ENCODE data around the gene MPP2.
A peak's percentile ranks its signal among the peaks of the same experiment; 100 is the strongest.
"Not testable (repeated sequence)": the region's sequence is repeated elsewhere in the genome, so short reads cannot be mapped to it uniquely, and the experiment has no call there.

MPP2 gene

DNA sequence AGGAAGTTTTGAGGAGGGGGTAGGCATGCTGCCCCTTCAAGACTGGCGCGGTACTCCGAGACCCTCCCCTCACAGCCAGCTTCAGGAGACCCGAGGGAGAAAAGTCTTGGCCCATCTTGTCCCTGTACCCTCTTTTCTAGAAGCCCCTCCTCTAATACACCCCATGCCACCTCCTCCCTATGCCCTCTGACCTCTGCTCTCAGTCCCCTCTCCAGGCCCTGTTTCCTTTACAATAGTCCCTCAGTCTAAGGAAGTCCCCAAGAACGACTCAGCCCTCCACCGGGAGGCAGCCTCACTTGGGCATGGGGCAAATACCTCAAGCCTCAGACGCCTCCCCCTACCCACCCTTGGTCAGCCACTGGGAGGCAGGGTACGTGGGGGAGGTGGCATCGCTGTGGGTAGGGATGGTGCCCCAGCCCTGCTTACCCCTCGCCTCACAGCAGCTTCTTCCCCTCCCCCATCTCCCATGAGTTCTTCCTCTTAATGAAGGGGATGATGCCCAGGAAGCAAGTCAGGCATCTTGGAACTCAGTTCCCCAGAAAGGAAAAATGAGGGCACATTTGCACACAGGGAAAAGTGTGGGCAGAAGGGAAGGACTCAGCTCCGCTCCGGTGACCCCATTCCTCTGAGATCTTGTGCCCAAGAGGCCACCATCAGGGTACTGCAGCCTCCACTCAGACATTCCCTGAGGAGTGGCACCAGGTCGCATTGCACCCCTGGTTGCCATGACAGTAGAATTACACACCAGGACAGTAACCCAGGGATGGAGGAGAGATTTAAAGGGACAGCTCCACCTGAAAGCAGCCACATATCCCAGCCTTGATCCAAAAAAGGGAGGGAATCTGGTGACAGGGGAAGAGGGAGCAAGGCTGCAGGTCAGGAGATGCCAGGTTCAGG is 6.2 kb downstream of the MPP2 start:
- no peak for DNase-seq

DNA sequence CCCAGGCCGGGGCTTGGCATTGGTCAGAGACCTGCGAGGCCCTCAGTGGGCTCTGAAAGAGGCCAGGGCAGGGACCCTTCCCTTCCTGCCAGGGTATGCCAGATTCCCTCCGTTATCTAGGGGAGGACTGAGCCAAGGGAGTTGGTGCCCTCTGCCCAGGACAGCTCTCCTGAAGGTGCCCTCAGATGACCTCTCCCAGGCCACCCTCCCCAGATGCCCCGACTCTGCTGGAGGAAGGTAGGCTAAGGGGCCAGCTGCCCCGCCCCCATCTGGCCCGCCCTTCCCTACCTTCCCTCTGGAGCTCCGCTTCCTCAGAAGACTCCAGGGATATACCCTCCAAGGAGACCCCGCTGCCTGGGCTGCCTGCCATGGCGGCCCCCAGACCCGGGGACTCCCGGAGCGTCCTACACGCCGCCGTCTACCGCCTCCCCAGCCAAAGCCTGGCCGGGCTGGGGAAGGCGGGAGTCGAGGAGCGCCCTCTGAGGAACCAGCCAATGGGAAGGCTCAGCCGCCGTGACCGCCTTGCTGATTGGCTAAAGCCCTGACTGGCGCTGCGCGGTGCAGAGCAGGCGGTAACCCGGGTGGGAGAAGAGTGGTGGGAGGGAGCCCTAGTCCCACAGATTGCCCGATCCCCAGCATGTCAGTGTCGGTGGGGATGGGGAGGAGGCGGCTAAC is 7.0 kb downstream of the MPP2 start:
- DNase-seq, result peak; percentile 83 to 86

DNA sequence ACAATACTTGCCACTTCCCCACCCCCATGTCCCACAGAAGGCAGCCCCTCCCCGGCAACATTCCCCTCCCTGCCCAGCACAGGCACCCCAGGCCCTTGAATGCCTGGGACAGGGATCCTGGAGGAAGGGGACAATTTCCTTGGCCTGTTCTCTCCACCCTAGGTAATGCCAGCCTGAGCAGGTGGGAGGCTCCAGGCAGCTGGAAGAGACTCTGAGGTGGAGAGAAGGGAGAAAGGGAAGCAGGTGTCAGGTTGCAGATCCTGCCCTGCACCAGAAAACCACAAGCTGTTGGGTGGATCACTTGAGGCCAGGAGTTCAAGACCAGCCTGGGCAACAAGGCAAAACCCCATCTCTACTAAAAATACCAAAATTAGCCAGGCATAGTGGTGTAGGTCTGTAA is 8.9 kb downstream of the MPP2 start:
- no peak for DNase-seq

DNA sequence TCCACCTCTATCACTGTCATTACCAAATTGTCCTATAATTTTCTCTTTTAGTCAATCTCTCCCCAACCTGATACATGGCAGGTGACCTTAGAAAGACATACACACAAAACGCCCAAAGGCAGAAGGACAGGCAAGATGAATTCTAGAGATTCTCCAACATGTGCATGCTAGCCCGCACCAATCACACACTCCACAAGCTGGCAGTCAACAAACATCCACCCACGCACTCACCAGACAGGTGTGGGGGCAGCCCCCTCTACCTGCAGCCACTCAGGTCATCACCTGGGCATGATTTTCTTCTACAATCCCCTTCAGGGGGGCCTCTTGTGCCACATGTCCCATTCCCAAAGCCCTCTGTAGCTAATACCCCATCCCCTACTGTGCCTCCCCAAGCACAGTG is 9.5 kb downstream of the MPP2 start:
- no peak for DNase-seq

DNA sequence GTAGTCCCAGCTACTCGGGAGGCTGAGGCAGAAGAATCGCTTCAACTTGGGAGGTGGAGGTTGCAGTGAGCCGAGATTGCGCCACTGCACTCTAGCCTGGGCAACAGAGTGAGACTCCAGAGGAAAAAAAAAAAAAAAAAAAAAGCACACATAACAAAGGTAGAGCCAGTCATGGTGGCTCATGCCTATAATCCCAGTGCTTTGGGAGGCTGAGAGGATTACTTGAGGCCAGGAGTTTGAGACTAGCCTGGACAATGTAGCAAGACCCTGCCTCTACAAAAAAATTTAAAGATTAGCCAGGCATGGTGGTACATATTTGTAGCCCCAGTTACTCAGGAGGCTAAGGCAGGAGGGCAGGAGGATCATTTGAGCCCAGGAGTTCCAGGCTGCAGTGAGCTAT is 12.8 kb downstream of the MPP2 start:
- not testable (repeated sequence) for DNase-seq

DNA sequence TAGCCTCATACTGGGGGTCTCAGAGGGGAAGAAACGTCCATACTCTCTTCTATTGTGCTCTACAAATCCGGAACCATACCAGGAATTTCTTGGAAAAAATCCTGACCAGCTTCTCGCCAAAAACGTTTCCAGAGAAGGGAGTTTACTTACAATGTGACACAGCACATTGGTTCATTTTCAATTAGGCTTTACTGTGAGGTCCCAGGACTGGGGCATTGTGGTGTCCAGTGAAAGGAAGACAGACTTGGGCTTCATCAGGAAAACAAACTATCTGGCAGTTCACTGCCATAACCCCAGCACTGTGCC is 14.7 kb downstream of the MPP2 start:
- no peak for DNase-seq

- no peak for DNase-seq
Observed at GRCh38 chr17:43891851-43892646, 15.3 kb downstream of the MPP2 start.

GRCh38 chr17:43890240-43890639 is 17.1 kb downstream of the MPP2 start:
- DNase-seq, result no peak

DNA sequence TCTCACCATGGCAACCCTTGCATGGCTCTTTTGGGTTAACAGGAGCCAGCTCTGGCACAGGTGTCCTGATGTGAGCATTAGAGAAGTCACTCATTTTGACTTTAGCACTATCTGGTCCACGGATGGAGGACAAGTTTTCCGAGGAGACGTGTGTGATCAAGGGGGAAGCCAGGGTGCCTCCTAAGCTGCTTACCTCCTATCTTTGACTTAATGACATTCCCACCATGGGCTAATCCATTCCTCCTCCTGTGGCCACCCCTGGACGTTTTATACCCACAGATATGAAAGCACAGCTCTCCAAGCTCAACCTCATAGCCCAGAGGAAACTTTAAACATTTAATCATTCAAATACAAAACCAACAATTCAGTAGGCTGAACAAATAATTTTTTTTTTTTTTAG is 18.8 kb downstream of the MPP2 start:
- no peak for DNase-seq

- DNase-seq, result no peak
Observed at GRCh38 chr17:43882761-43883415, 24.4 kb downstream of the MPP2 start.

DNA sequence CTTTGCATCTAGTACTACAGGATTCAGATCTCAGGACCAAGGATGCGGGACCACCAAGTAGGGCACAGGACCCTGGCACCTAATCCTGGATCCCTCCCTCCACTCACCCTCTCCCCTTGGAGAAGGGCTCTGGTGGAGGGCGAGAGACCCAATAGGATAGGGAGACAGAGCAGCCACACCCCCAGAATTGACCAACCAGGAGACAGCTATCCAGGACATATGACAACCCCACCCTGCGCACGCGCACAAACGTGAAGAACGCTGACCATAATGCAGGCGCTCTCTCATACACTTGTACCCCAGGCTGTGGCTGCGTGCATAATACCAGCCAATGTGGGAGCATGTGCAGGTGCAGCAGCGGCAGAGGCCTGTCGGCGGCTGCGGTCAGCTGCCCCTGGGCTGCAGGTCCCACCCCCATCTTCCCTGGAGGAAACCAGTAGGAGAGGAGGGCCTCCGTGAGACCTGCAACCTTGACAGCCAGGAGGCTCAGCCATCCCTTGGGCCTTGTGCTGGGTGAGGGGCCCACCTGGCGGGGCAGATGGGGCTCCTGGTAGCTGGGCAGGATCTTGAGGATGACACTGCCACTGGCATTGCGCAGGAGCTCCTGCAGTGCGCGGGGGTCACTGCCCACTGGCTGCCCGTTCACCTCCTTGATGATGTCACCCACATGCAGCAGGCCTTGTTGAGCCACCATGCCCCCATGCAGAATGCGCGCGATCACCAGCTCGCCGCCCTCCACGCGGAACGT is 25.4 kb downstream of the MPP2 start:
- no peak for DNase-seq

DNA sequence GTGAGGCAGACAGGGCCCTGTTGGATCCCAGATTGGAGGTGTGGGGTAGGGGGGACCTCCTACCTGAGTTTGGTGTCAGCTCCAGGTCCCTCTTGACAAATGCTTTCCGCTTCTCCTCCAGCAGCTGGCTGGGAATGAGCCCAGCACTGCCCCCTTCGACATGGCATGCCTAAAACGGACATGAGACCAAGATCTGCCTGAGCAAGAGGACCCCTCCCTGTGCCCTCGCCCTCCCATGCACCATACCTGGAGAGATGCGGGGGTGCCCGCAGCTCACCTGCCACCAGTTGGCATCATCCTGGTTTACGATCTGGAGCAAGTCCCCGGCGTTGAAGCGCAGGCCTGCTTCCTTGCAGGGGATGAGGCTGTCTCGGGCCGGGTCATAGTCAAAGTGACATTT is 26.2 kb downstream of the MPP2 start:
- no peak for DNase-seq

- peak; percentile 25 to 52 for DNase-seq
Observed at GRCh38 chr17:43880420-43880991, 26.8 kb downstream of the MPP2 start.

- no peak for DNase-seq
Observed at GRCh38 chr17:43879723-43880419, 27.5 kb downstream of the MPP2 start.

GRCh38 chr17:43878260-43879175 is 28.8 kb downstream of the MPP2 start:
- DNase-seq, result peak; percentile 51 to 63

DNA sequence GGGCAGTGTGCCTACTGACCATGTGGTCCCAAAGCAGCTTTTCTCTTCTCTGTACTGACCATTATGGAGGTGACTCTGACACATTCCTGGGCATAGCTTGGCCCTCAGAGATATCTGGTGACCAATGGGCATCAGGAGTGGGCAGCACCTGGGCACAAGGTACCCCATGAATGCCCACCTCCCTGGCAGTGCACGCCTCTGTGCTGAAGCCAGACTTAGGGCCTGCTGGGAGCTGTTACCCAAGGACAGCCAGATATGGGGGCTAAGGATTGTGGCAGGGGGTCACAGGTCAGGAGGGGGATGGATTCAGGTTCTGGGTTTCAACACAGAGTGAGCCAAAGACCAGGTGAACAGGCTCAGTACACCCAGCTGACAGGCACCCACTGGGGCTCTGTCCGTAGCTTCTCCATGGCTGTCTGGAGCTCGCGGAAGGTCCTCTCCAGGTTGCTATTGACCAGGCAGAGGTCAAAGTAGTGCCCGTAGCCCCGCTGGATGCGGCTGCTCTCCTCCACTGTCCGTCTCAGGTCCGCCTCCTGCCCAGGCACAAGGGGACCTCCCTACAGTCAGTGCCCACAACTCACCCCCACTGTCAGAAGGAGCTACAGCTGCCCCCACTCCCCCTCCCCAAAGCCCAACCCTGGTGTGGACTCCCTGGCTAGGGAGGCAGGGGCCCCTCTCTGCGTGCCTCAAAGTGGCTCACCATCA is 29.7 kb downstream of the MPP2 start:
- no peak for DNase-seq

- DNase-seq, result no peak
Observed at GRCh38 chr17:43877031-43877430, 30.3 kb downstream of the MPP2 start.

- DNase-seq, result no peak
Observed at GRCh38 chr17:43875476-43876147, 31.7 kb downstream of the MPP2 start.

- no peak for DNase-seq
Observed at GRCh38 chr17:43874293-43874692, 33.0 kb downstream of the MPP2 start.
